Keratinocyte (primary cell): Measurements from ENCODE around the gene BMX. TPM values are rescaled to one million over a fixed set of nuclear protein-coding genes. Genes with fewer than 3 reads are reported as not detected.

Source experiments
- DNase-seq: peaks from one replicate; pipeline ENCODE4 v3.0.0-alpha.2; 2011; ENCODE audit warnings: low read depth, missing footprints, low spot score
- FAIRE-seq: peaks from 2 replicates; lab custom pipeline; 2011; peaks lifted over from hg19 to GRCh38; lab: Jason Lieb, UNC
- H2AFZ ChIP-seq: 2 replicates; pipeline ENCODE4 v1.6.0; 2012; ENCODE audit warnings: low read length, control low read depth, inconsistent platforms; ENCODE audit not compliant: control insufficient read depth
- H3K27ac ChIP-seq: 2 replicates; pipeline ENCODE4 v1.5.1; 2011; ENCODE audit warnings: low read length; ENCODE audit not compliant: control insufficient read depth, insufficient read depth
- H3K27me3 ChIP-seq: 3 replicates; pipeline ENCODE4 v1.6.0; 2011; ENCODE audit warnings: low read length; ENCODE audit not compliant: control insufficient read depth, insufficient read depth; ENCODE audit errors: extremely low read depth
- H3K36me3 ChIP-seq, 2 experiments: 2 replicates in 1 of 2; 3 replicates in 1 of 2; pipeline ENCODE4 v1.5.1; 2011; ENCODE audit warnings: low read length in 2 of 2, mild to moderate bottlenecking in 1 of 2; ENCODE audit not compliant: control insufficient read depth in 2 of 2, insufficient read depth in 2 of 2; ENCODE audit errors: extremely low read depth in 1 of 2
- H3K4me1 ChIP-seq: 3 replicates; pipeline ENCODE4 v1.5.1; 2011; ENCODE audit warnings: low read length; ENCODE audit not compliant: control insufficient read depth, insufficient read depth; ENCODE audit errors: extremely low read depth
- H3K4me2 ChIP-seq: 3 replicates; pipeline ENCODE4 v1.6.0; 2011; ENCODE audit warnings: low read depth, low read length; ENCODE audit not compliant: control insufficient read depth, insufficient read depth; ENCODE audit errors: extremely low read depth
- H3K4me3 ChIP-seq, 3 experiments: fragments of 200-600 bp in 1 of 3; sonication (generic) in 1 of 3; 2 replicates in 2 of 3; 3 replicates in 1 of 3; pipeline ENCODE4 v1.5.1; 2011 to 2016; ENCODE audit warnings: low read length in 3 of 3, mild to moderate bottlenecking in 3 of 3, control low read depth in 2 of 3, inconsistent platforms in 1 of 3, low read depth in 1 of 3, mixed read lengths in 1 of 3, mixed run types in 1 of 3, moderate library complexity in 1 of 3; ENCODE audit not compliant: control insufficient read depth in 2 of 3, insufficient read depth in 2 of 3; ENCODE audit errors: extremely low read depth in 1 of 3
- H3K79me2 ChIP-seq: 2 replicates; pipeline ENCODE4 v1.6.0; 2012; ENCODE audit warnings: low read length; ENCODE audit not compliant: control insufficient read depth, insufficient read depth
- H3K9ac ChIP-seq: 3 replicates; pipeline ENCODE4 v1.6.0; 2011; ENCODE audit warnings: low read length; ENCODE audit not compliant: control insufficient read depth, insufficient read depth; ENCODE audit errors: extremely low read depth
- H3K9me1 ChIP-seq: 3 replicates; pipeline ENCODE4 v1.6.0; 2011; ENCODE audit warnings: low read length; ENCODE audit not compliant: control insufficient read depth, insufficient read depth; ENCODE audit errors: extremely low read depth
- H3K9me3 ChIP-seq: 2 replicates; pipeline ENCODE4 v1.5.1; 2012; ENCODE audit warnings: low read depth, low read length; ENCODE audit not compliant: control insufficient read depth
- H4K20me1 ChIP-seq: 3 replicates; pipeline ENCODE4 v1.6.0; 2011; ENCODE audit warnings: low read length; ENCODE audit not compliant: control insufficient read depth, insufficient read depth; ENCODE audit errors: extremely low read depth
- EZH2 ChIP-seq: IDR thresholded peaks from one replicate; pipeline ENCODE4 v1.6.1; 2012; ENCODE audit warnings: inconsistent platforms, mild to moderate bottlenecking, low read length, moderate library complexity
- dilution Hi-C: fragments of 300-500 bp; cut with MboI; formaldehyde crosslinking; loops from one replicate; pipeline ENCODE4 v1.7.0; 2020; ENCODE audit warnings: low sequenced_read_pairs; ENCODE audit not compliant: extremely low pct_ligation_motif_present
- polyA plus RNA-seq, 5 experiments: library from polyadenylated mRNA; depleted of rRNA in 3 of 5; stranded (reverse) in 3 of 5; stranded (forward) in 1 of 5; unstranded in 1 of 5; fragments of >200 nt; gene quantifications; 1 replicate in 1 of 5; 2 replicates in 3 of 5; 3 replicates in 1 of 5; pipeline versions ENCODE4 v1.2.1 to v1.2.3, GENCODE V29; 2011 to 2012; ENCODE audit warnings: missing spikeins in 2 of 5, low read depth in 1 of 5, low replicate concordance in 1 of 5
- TF ChIP-seq, protein P1 (sequence below), 3 experiments: IDR thresholded peaks in 1 of 3; conservative IDR thresholded peaks in 1 of 3; optimal IDR thresholded peaks in 1 of 3; 2 replicates in 2 of 3; 3 replicates in 1 of 3; pipeline versions ENCODE3 to v1.5.1; 2011; ENCODE audit warnings: low read length in 3 of 3, mild to moderate bottlenecking in 3 of 3, moderate library complexity in 2 of 3, control low read depth in 1 of 3, inconsistent platforms in 1 of 3; ENCODE audit not compliant: insufficient read depth in 2 of 3; ENCODE audit errors: extremely low read depth in 1 of 3

The BMX gene
- polyA plus RNA-seq, 1 donor (not counting 4 experiments of a cell fraction or from before 2014, with no cell fraction given) = 0.09 TPM

DNA sequence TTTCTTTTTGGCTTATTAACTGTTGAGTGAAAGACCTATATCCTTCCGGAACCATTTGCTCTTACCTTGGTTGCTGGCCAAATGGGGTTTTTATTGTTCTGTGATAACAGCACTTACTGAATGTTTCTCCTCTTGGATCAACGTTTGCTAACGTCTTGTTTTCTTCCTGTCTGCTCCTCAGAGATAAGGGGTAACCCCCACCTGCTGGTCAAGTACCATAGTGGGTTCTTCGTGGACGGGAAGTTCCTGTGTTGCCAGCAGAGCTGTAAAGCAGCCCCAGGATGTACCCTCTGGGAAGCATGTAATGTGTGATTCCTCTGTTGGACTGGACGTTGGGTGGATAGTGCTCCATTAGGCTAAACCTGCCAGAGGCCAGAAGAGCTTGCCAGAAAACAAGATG lies 15.3 kb downstream of the BMX start:
- dilution Hi-C loops = no loop called here
- Histone ChIP-seq H3K9me3 (no peaks in the 10 kb centered on the region), H3K4me1 (peaks cover 16% of the 10 kb centered on the region), H3K9ac (no peak overlapping the region), H3K36me3 (no peaks in the 10 kb centered on the region), H3K79me2 (no peaks in the 10 kb centered on the region), H3K4me3 (no peak overlapping the region), H3K27ac (no peak overlapping the region), H3K9me1 (no peaks in the 10 kb centered on the region), H3K27me3 (no peaks in the 10 kb centered on the region), H4K20me1 (no peaks in the 10 kb centered on the region), H3K4me2 (no peak overlapping the region), H2AFZ (no peak overlapping the region)
- DNase-seq = no peak
- no peak for FAIRE-seq
- TF ChIP-seq EZH2 = no peak
- TF ChIP-seq, protein P1, sequence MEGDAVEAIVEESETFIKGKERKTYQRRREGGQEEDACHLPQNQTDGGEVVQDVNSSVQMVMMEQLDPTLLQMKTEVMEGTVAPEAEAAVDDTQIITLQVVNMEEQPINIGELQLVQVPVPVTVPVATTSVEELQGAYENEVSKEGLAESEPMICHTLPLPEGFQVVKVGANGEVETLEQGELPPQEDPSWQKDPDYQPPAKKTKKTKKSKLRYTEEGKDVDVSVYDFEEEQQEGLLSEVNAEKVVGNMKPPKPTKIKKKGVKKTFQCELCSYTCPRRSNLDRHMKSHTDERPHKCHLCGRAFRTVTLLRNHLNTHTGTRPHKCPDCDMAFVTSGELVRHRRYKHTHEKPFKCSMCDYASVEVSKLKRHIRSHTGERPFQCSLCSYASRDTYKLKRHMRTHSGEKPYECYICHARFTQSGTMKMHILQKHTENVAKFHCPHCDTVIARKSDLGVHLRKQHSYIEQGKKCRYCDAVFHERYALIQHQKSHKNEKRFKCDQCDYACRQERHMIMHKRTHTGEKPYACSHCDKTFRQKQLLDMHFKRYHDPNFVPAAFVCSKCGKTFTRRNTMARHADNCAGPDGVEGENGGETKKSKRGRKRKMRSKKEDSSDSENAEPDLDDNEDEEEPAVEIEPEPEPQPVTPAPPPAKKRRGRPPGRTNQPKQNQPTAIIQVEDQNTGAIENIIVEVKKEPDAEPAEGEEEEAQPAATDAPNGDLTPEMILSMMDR (optimal IDR thresholded peaks at IDR 0.05 in 1 of 3, IDR thresholded peaks at IDR 0.05 in 1 of 3, conservative IDR thresholded peaks at IDR 0.05 in 1 of 3; ENCODE audit: extremely low read depth in 1 of 3, insufficient read depth in 2 of 3, low read length in 3 of 3) = no peak

DNA sequence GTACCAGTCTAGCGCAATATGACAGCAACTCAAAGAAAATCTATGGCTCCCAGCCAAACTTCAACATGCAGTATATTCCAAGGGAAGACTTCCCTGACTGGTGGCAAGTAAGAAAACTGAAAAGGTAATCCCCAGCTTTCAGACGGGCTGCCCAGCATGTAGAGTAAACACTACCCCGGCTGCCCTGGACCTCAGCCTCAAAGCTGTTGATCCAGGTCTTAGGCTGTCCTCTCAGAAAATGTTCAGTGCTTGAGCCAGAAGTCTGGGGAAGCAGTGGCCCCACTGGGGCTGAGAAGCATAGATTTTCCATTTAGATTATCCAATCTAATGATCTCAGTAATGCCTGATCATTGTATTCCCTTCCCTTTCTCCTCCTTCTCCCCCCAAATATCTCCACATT lies 21.9 kb downstream of the BMX start:
- Histone ChIP-seq H3K9ac (no peak overlapping the region), H3K27ac (no peak overlapping the region), H3K4me2 (no peak overlapping the region), H3K9me1 (no peaks in the 10 kb centered on the region), H3K79me2 (no peaks in the 10 kb centered on the region), H3K4me3 (no peak overlapping the region), H2AFZ (no peak overlapping the region), H3K9me3 (no peaks in the 10 kb centered on the region), H3K27me3 (no peaks in the 10 kb centered on the region), H3K4me1 (peaks cover 17% of the 10 kb centered on the region), H4K20me1 (no peaks in the 10 kb centered on the region), H3K36me3 (no peaks in the 10 kb centered on the region)
- no peak for FAIRE-seq
- no peak for TF ChIP-seq EZH2
- TF ChIP-seq, protein P1 (optimal IDR thresholded peaks at IDR 0.05 in 1 of 3, IDR thresholded peaks at IDR 0.05 in 1 of 3, conservative IDR thresholded peaks at IDR 0.05 in 1 of 3; ENCODE audit: extremely low read depth in 1 of 3, insufficient read depth in 2 of 3, low read length in 3 of 3) = no peak
- dilution Hi-C loops = no loop called here
- DNase-seq = no peak
